ENCODE data around the gene FARSA.
A peak's percentile ranks its signal among the peaks of the same experiment; 100 is the strongest.

Gene FARSA

GRCh38 chr19:12875086-12875485 is 58.4 kb downstream of the FARSA start:
- Mint-ChIP-seq H3K4me1 (peaks cover 17% of the 10 kb centered on the region), H3K4me3 (no peak overlapping the region), H3K9me3 (no peaks in the 10 kb centered on the region), H3K36me3 (peaks cover 41% of the 10 kb centered on the region), H3K27ac (no peak overlapping the region)
- ATAC-seq (no peak), DNase-seq (ENCODE audit: low spot score in 2 of 2) (no peak)

DNA sequence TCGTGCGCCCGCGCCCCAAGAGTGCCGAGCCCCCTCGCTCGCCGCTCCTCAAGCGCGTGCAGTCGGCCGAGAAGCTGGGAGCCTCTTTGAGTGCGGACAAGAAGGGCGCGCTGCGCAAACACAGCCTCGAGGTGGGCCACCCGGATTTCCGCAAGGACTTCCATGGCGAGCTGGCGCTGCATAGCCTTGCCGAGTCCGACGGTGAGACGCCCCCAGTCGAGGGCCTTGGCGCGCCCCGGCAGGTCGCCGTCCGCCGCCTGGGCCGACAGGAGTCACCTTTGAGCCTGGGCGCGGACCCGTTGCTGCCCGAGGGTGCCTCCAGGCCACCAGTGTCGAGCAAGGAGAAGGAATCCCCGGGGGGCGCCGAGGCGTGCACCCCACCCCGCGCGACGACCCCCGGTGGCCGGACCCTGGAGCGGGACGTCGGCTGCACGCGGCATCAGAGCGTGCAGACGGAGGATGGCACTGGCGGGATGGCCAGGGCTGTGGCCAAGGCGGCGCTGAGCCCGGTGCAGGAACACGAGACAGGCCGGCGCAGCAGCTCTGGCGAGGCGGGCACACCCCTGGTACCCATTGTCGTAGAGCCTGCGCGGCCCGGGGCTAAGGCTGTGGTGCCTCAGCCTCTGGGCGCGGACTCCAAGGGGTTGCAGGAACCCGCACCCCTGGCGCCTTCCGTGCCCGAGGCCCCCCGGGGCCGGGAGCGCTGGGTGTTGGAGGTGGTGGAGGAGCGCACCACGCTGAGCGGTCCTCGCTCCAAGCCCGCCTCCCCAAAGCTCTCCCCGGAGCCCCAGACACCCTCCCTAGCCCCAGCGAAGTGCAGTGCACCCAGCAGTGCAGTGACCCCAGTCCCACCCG is 59.4 kb downstream of the FARSA start:
- H3K9me3 Mint-ChIP-seq, result no peaks in the 10 kb centered on the region
- H3K4me1 Mint-ChIP-seq, result peaks cover 8% of the 10 kb centered on the region
- DNase-seq (ENCODE audit: low spot score in 2 of 2) (no peak), ATAC-seq (no peak)
- H3K4me3 Mint-ChIP-seq, result peak overlapping the region; percentile 58
- H3K36me3 Mint-ChIP-seq, result peaks cover 37% of the 10 kb centered on the region
- H3K27ac Mint-ChIP-seq, result no peak overlapping the region

GRCh38 chr19:12872941-12873890 is 60.3 kb downstream of the FARSA start:
- H3K36me3 Mint-ChIP-seq, result peaks cover 28% of the 10 kb centered on the region
- peak overlapping the region; percentile 58 for H3K4me3 Mint-ChIP-seq
- no peak overlapping the region for H3K27ac Mint-ChIP-seq
- no peaks in the 10 kb centered on the region for H3K9me3 Mint-ChIP-seq
- ATAC-seq (peak; percentile 77), DNase-seq (ENCODE audit: low spot score in 2 of 2) (peak in 1 of 2 donors; percentile 78)
- H3K4me1 Mint-ChIP-seq, result peaks cover 8% of the 10 kb centered on the region
